Measurements from ENCODE around the gene FGD3.

The FGD3 gene

GRCh38 chr9:93008457-93008856, 61.1 kb downstream of the FGD3 start:
- TF ChIP-seq, protein P1, sequence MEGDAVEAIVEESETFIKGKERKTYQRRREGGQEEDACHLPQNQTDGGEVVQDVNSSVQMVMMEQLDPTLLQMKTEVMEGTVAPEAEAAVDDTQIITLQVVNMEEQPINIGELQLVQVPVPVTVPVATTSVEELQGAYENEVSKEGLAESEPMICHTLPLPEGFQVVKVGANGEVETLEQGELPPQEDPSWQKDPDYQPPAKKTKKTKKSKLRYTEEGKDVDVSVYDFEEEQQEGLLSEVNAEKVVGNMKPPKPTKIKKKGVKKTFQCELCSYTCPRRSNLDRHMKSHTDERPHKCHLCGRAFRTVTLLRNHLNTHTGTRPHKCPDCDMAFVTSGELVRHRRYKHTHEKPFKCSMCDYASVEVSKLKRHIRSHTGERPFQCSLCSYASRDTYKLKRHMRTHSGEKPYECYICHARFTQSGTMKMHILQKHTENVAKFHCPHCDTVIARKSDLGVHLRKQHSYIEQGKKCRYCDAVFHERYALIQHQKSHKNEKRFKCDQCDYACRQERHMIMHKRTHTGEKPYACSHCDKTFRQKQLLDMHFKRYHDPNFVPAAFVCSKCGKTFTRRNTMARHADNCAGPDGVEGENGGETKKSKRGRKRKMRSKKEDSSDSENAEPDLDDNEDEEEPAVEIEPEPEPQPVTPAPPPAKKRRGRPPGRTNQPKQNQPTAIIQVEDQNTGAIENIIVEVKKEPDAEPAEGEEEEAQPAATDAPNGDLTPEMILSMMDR (IDR thresholded peaks at IDR 0.05; ENCODE audit: control insufficient read depth, extremely low read depth, insufficient read depth) = no peak
- no peak for DNase-seq (ENCODE audit: low read depth)
- H3K4me3 ChIP-seq (ENCODE audit: low read depth, low read length) = no peak overlapping the region

DNA sequence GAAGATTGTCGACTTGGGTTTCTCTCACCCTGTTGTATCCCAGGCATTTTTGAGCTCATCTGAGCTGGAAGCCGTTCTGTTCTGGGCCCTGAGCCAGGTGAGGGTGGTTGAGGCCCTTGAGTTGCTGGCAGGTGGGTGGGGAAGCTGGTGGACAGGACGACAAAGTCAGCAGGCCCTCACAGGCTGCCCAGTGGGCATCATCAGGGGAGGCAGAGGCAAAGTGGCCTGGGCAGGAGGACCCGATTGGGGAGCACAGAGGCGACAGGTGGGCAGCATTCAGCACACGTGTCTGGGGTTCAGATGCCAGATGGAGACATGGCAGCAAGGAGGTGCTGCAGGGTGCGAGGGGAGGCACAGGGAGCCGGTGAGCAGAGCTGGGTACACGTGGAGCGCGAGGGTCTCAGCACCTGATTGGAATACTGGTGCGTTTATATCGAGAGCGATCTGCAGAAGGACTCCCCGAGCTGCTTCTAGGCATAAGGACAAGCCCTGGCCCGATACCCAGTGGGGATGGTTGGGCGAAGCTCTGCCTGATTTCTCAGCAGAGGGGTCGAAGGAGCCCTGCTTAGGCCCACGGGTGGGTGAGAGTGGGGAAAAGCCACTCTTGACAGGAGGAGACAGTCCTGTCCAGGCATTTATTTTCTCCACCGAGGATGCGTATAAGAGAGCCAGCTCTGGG, 62.2 kb downstream of the FGD3 start:
- DNase-seq (ENCODE audit: low read depth) = no peak
- TF ChIP-seq, protein P1 (IDR thresholded peaks at IDR 0.05; ENCODE audit: control insufficient read depth, extremely low read depth, insufficient read depth) = no peak

GRCh38 chr9:93010056-93010455, 62.7 kb downstream of the FGD3 start:
- DNase-seq (ENCODE audit: low read depth) = no peak
- TF ChIP-seq, protein P1 (IDR thresholded peaks at IDR 0.05; ENCODE audit: control insufficient read depth, extremely low read depth, insufficient read depth) = no peak
- H3K4me3 ChIP-seq (ENCODE audit: low read depth, low read length) = no peak overlapping the region

More for the DNA sequence above, 62.2 kb downstream of the FGD3 start:
- H3K4me3 ChIP-seq (ENCODE audit: low read depth, low read length) = no peak overlapping the region

- TF ChIP-seq, protein P1 (IDR thresholded peaks at IDR 0.05; ENCODE audit: control insufficient read depth, extremely low read depth, insufficient read depth) = no peak
- DNase-seq (ENCODE audit: low read depth) = no peak
- H3K4me3 ChIP-seq (ENCODE audit: low read depth, low read length) = no peak overlapping the region
Observed at GRCh38 chr9:93010704-93011103, 63.4 kb downstream of the FGD3 start.

DNA sequence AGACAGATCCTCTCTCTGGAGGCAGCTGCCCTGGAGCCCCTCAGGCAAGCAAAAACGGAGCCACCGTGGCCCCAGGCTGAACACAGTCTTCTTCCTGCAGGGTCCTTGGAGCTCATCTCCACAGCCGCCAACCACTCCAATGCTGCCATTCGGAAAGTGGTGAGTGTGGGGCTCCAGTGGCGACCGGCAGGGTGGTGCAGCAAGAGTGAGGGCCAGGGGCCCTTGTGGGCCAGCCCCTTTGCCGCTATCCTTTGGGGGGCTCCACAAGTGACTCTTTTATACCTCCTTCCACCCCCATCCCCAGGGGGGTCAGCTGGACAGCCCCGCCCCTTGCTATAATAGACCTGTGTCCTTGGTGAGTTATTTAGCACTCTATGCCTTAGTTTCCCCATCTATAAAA, 63.8 kb downstream of the FGD3 start:
- TF ChIP-seq, protein P1 (IDR thresholded peaks at IDR 0.05; ENCODE audit: control insufficient read depth, extremely low read depth, insufficient read depth) = no peak
- no peak for DNase-seq (ENCODE audit: low read depth)
- no peak overlapping the region for H3K4me3 ChIP-seq (ENCODE audit: low read depth, low read length)

DNA sequence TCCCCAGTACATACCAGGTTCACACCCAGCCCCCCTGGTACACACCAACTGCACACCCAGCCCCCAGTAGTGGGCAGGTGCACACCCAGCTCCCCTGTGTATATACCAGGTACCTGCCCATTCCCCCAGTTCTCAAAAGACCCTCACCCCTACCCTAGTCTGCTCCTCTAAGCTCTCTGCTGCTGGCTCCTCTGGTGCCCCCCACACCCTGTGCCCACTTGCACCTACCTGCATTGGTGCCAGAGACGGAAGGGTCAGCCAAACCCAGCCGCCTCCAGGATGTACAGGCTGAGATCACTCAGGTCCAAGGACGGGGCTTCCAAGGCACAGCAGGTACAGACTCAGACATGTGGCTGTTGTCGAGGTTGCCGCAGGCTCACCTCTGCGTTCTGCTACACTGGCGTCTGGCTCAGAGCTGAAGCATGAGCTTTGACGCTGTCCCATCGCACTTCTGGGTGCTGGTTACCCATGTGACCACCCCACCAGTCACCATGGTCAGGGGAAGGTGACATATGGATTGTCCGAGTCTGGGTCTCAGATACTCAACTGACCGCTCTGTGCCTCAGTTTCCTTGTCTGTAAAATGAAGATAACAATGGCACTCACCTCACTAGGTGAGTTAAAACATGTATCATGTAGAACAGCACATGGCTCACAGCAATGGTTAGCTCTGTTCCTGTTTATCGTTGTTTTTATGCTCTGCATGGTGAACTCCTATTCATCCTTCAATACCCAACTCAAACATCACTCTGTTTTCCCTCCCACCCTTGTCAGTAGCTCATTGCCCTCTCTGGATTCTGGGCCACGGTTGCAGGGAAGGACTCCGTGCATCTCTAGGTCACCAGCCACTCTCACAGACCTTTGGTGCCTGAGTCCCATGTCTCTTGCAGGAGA, 65.9 kb downstream of the FGD3 start:
- TF ChIP-seq, protein P1 (IDR thresholded peaks at IDR 0.05; ENCODE audit: control insufficient read depth, extremely low read depth, insufficient read depth) = no peak
- no peak for DNase-seq (ENCODE audit: low read depth)
- no peak overlapping the region for H3K4me3 ChIP-seq (ENCODE audit: low read depth, low read length)

Measured in LNCaP clone FGC (cell line).